Thyroid gland (tissue), 4 donors: Measurements from ENCODE around the gene COQ8A.

Experiments used
- POLR2A ChIP-seq, 2 donors: fragments of 450-650 bp; IDR thresholded peaks; one replicate each; pipeline ENCODE4 v1.6.1; 2017; ENCODE audit warnings: antibody characterized with exemption in 2 of 2, mild to moderate bottlenecking in 2 of 2, moderate library complexity in 1 of 2
- TF ChIP-seq, protein P1 (sequence below), 6 experiments: fragments of 200-600 bp in 3 of 6; fragments of 450-650 bp in 3 of 6; sonication (generic) in 3 of 6; IDR thresholded peaks; one replicate each; pipeline ENCODE4 v1.5.1; 2016 to 2019; ENCODE audit warnings: antibody characterized with exemption in 6 of 6, mild to moderate bottlenecking in 2 of 6, inconsistent platforms in 1 of 6, moderate library complexity in 1 of 6

DNA sequence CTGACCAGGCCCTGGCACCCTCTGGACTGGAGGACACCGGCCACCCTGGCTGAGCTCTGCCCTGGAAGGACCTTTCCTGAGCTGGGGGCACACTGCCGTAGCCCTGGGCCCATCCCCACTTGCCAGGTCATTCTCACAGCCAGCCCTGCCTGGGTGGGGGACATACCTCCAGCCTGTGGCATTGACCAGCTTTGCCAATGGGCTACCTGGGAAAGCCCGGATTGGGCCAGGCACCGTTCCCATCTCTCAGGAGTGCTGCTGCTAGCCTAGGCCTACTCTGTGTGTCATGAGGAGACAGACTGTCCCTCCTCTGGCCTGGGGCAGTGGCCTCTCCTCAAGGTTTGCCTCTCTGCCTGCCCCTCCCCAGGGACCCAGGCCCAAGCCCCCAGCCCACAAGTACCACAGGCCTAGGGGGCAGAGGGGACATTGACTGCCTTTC lies 40.0 kb downstream of the COQ8A start:
- TF ChIP-seq, protein P1, sequence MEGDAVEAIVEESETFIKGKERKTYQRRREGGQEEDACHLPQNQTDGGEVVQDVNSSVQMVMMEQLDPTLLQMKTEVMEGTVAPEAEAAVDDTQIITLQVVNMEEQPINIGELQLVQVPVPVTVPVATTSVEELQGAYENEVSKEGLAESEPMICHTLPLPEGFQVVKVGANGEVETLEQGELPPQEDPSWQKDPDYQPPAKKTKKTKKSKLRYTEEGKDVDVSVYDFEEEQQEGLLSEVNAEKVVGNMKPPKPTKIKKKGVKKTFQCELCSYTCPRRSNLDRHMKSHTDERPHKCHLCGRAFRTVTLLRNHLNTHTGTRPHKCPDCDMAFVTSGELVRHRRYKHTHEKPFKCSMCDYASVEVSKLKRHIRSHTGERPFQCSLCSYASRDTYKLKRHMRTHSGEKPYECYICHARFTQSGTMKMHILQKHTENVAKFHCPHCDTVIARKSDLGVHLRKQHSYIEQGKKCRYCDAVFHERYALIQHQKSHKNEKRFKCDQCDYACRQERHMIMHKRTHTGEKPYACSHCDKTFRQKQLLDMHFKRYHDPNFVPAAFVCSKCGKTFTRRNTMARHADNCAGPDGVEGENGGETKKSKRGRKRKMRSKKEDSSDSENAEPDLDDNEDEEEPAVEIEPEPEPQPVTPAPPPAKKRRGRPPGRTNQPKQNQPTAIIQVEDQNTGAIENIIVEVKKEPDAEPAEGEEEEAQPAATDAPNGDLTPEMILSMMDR (IDR thresholded peaks at IDR 0.05), result no peak
- TF ChIP-seq POLR2A (IDR thresholded peaks at IDR 0.05), result no peak
